WI38 (cell line): ENCODE data around the gene ZNF76.
A peak's percentile ranks its signal among the peaks of the same experiment; 100 is the strongest.

Source experiments
- H3K4me3 ChIP-seq: 2 replicates; pipeline ENCODE4 v1.5.1; 2011; ENCODE audit warnings: low read depth, mild to moderate bottlenecking, control low read depth, low read length
- CTCF ChIP-seq: IDR thresholded peaks from 2 replicates; pipeline ENCODE4 v1.5.1; 2012; ENCODE audit warnings: low read depth, mild to moderate bottlenecking, control low read depth, low read length

ZNF76 gene

GRCh38 chr6:35258858-35259193, 709 bp upstream of the ZNF76 start:
- H3K4me3 ChIP-seq: peak overlapping the region; percentile 88

GRCh38 chr6:35259948-35260590, 534 bp downstream of the ZNF76 start:
- peak overlapping the region; percentile 88 for H3K4me3 ChIP-seq
- TF ChIP-seq CTCF: no peak

More at GRCh38 chr6:35258858-35259193, 709 bp upstream of the ZNF76 start:
- no peak for TF ChIP-seq CTCF

GRCh38 chr6:35260591-35261570, 1.3 kb downstream of the ZNF76 start:
- TF ChIP-seq CTCF: no peak
- H3K4me3 ChIP-seq: peak overlapping the region; percentile 88

- H3K4me3 ChIP-seq: no peak overlapping the region
- no peak for TF ChIP-seq CTCF
These were observed 3.1 kb downstream of the ZNF76 start for GRCh38 chr6:35262596-35262995.

- no peak overlapping the region for H3K4me3 ChIP-seq
- no peak for TF ChIP-seq CTCF
These were observed 5.2 kb downstream of the ZNF76 start for GRCh38 chr6:35264550-35265274.

- no peak overlapping the region for H3K4me3 ChIP-seq
- TF ChIP-seq CTCF: no peak
These were observed 6.0 kb downstream of the ZNF76 start for GRCh38 chr6:35265523-35265922.
